Endometrial microvascular endothelial cells (primary cell): ENCODE data around the gene ZNF469. TPM values are rescaled to one million over a fixed set of nuclear protein-coding genes. Genes with fewer than 3 reads are reported as not detected.

Experiments
- in situ Hi-C: cut with HindIII; loops from 2 replicates; pipeline ENCODE4 v1.10.0; 2017; ENCODE audit warnings: low sequenced_read_pairs, low pct_unique_long_range_greater_than_20kb; ENCODE audit errors: inconsistent ontology term
- total RNA-seq: library from RNA; depleted of rRNA; stranded (reverse); fragments of >200 nt; gene quantifications from one replicate; pipeline ENCODE4 v1.2.3, GENCODE V29; 2015; ENCODE audit errors: inconsistent ontology term

The ZNF469 gene
- total RNA-seq, 1 donor from 2014 or later, result 1.6 TPM

GRCh38 chr16:88415713-88416323 is 33.1 kb downstream of the ZNF469 start:
- in situ Hi-C loops, result no loop called here

DNA sequence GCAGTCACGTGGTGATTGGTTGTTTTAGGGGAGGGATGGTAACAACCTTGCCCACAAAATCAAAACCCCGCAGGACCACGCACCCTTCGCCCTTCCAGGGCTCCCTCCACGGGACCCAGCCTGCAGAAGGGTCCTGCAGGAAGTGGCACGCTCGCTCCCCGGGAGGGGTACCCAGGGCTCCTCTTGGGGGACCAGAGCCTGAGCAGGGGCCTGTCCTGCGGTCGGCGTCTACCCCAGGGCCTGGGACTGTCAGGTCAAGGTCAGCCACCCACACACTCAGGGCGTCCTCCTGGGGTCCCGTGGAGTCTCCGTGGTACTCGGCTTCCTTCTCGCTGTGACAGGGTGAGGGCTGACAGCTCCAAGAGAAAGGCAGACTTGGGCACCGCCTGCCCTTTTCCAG is 33.9 kb downstream of the ZNF469 start:
- in situ Hi-C loops, result no loop called here

- in situ Hi-C loops, result no loop called here
These were observed 35.1 kb downstream of the ZNF469 start for GRCh38 chr16:88417684-88418476.

DNA sequence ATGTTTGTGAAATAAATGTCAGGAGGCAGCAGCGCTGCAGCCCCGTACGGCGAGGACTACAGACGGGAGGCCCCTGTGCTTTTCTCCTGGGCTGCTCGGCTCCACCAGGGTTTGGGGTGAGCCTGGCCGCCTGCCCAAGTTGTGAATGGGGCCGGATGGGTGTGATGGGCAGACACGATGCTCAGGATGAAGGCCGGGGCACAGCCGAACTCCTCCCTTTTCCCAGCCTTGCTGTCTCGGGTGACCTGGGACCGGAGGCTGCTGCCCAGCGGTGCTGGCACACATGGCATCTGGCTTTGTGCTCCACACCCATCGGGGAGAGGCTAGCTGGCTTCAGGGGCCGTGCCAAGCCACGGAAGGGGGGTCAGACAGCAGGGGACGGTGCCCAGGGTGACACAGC is 36.1 kb downstream of the ZNF469 start:
- in situ Hi-C loops, result no loop called here

DNA sequence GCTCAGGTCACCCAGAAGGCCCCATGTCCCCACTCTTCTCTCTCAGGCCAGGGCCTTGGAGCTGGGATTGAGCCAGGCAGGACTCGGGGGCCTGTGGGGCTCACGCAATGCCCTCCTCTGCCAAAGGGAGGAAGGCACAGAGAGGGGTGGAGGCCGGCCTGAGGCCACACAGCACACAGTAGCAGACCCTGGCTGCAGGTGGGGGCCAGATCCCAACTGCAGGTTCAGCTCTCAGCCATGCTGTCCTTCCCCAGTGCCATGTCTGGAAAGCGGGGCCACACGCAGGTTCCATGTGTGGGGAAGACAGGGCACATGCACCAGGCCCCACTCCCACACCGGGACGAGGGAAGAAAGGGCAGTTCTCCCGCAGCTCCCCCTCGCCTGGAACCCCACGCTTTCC is 37.0 kb downstream of the ZNF469 start:
- in situ Hi-C loops, result no loop called here

GRCh38 chr16:88420496-88420895 is 37.7 kb downstream of the ZNF469 start:
- in situ Hi-C loops, result no loop called here

DNA sequence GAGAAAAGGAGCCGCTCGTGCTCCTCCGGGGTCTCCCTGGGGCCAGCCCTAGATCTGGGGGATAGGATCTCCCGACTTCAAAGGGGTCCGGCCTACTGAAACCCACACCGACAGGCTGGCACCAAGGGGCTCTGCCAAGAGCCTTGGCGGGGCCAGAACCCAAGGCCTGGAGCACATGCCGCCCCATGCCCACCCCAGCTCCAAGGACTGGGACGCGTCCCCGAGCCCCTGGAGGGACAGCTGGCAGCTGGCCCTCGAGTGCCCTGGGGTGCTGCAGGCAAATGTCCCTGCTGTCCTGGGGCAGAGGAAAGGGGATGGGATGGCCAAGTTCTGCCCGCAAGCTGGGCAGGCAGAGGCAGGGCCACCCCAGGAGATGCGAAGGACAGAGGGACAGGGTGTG is 38.5 kb downstream of the ZNF469 start:
- in situ Hi-C loops, result no loop called here

DNA sequence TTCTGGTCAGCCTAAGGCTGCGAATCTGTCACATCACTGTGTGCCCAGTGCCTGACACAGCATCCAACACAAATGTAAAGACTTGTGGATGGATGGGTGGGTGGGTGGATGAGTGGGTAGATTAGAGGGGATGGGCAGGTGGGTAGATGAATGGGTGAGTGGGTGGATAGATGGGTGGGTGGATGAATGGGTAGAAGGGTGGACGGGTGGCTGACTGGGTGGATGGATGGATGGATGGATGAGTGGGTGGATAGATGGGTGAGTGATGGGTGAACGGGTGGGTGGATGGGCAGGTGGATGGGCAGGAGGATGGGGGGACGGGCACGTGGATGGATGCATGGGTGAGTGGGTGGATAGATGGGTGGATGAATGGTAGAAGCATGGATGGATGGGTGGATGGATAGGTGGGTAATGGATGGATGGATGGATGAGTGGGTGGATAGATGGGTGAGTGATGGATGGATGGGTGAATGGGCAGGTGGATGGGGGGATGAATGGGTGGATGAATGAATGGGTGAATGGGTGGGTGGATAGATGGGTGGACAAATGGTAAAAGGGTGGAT is 39.2 kb downstream of the ZNF469 start:
- in situ Hi-C loops, result no loop called here

DNA sequence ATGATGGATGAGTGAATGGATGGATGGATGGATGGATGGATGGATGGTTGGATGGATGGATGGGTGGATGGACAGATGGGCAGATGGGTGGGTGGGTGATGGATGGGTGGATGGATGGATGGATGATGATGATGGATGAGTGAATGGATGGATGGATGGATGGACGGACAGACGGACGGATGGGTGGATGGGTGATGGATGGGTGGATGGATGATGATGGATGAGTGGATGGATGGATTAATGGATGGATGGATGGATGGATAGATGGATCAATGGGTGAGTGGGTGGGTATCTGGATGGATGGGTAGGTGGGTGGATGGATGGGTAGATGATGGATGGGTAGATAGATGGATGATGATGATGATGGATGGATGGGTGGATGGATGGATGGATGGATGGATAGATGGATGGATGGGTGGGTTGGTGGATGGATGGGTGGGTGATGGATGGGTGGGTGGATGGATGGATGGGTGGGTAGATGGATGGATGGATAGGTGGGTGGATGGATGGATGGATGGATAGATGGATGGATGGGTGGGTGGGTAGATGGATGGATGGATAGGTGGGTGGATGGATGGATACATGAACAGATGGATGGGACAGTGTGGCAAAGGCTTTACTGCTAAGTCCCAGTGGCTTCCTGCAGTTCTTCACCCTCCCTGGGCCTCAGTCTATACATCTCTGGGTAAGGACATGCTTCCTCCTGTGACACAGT is 40.1 kb downstream of the ZNF469 start:
- in situ Hi-C loops, result no loop called here

DNA sequence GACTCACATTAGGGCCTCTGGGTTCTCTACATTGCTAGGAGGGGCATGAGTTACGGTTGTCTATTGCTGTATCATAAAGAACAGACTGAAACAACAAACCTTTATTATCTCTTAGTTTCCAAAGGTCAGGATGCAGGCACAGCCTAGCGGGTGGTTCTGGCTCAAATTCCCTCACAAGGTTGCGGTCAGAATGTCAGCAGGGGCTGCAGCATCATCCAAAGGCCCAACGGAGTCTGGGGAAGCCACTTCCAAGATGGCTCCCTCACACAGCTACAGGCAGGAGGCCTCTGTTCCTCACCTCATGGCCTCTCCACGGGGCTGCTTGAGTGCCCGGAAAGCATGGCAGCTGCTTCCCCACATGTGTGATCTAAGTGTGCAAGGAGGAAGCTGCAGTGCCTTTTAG is 40.7 kb downstream of the ZNF469 start:
- in situ Hi-C loops, result no loop called here

DNA sequence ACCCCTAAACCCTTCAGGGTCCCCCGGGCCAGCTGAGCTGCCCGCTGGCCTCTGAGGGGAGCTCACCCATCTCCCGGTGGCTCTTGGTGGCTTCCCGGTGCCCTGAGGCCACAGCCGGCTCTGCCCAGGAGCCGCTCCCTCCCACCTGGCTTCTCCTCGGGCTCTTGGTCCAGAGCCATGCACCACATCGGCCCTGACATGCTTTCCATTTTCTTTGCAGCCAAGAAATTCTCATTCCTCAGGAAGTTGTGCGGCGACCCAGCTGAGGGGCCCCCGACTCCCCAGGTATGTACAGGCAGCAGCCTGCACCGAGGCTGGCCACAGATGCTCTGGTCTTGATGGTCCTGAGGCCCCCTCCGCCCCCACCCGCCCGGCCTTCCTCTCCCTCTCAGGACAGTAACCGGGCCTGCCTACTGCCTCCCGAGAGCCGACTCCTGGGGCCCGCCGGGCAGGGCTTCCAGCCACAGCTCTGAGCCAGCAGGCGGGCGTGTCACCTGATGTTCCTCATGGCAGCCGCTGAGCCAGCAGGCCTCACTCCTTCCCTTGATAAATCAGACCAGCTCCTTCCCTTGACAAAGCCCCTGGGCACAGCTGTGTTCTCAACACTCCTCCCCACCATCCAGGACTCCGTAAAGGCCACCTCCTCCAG is 42.0 kb downstream of the ZNF469 start:
- in situ Hi-C loops, result loop anchor here (25.0 kb wide), 1 partner anchor 113 kb away; no protein-coding TSS in a partner anchor

GRCh38 chr16:88426018-88426417 is 43.3 kb downstream of the ZNF469 start:
- in situ Hi-C loops, result loop anchor here (25.0 kb wide), 1 partner anchor 111 kb away; no protein-coding TSS in a partner anchor

- in situ Hi-C loops, result loop anchor here (25.0 kb wide), 1 partner anchor 110 kb away; no protein-coding TSS in a partner anchor
These were observed 44.6 kb downstream of the ZNF469 start for GRCh38 chr16:88427376-88427775.

- in situ Hi-C loops, result loop anchor here (25.0 kb wide), 1 partner anchor 109 kb away; no protein-coding TSS in a partner anchor
These were observed 45.4 kb downstream of the ZNF469 start for GRCh38 chr16:88428156-88428555.

GRCh38 chr16:88428616-88429386 is 46.0 kb downstream of the ZNF469 start:
- in situ Hi-C loops, result loop anchor here (25.0 kb wide), 1 partner anchor 108 kb away; no protein-coding TSS in a partner anchor

DNA sequence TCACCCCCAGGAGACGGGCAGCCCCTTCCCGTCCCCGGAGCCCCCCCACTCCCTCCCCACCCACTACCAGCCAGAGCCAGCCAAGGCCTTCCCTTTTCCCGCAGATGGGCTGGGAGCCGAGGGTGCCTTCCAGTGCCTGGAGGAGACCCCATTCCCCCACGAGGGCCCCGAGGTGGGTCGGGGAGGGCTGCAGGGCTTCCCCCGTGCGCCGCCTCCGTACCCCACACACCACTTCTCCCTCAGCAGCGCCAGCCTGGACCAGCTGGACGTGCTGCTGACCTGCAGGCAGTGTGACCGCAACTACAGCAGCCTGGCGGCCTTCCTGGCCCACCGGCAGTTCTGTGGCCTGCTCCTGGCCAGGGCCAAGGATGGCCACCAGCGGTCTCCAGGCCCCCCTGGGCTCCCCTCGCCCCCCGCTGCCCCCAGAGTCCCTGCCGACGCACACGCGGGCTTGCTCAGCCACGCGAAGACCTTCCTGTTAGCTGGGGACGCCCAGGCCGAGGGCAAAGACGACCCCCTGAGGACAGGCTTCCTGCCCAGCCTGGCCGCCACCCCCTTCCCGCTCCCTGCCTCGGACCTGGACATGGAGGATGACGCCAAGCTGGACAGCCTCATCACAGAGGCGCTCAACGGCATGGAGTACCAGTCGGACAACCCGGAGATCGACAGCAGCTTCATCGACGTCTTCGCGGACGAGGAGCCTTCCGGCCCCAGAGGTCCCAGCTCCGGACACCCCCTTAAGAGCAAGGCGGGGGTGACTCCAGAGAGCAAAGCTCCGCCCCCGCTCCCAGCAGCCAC is 46.8 kb downstream of the ZNF469 start:
- in situ Hi-C loops, result loop anchor here (25.0 kb wide), 1 partner anchor 108 kb away; no protein-coding TSS in a partner anchor

DNA sequence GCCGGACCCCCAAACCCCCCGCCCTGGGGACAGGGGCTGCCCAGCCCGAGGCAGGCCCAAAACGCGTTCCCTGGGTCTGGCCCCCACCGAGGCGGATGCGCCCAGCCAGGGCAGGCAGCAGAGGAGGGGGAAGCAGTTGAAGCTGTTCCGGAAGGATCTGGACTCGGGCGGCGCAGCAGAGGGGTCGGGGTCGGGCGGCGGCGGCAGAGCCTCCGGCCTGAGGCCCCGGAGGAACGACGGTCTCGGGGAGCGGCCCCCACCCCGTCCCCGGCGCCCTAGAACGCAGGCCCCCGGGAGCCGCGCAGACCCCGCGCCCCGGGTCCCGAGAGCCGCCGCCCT is 47.4 kb downstream of the ZNF469 start:
- in situ Hi-C loops, result loop anchor here (25.0 kb wide), 1 partner anchor 107 kb away; no protein-coding TSS in a partner anchor
